ENCODE data around the gene MST1R. TPM values are rescaled to one million over a fixed set of nuclear protein-coding genes. Genes with fewer than 3 reads are reported as not detected.

MST1R gene
- total RNA-seq, 1 donor: 0.72 TPM

- Histone ChIP-seq H3K79me2 (ENCODE audit: insufficient read depth, low read length) (no peaks in the 10 kb centered on the region), H3K9me3 (ENCODE audit: low read depth, low read length) (no peaks in the 10 kb centered on the region), H3K4me1 (ENCODE audit: insufficient read depth, low read length) (peaks cover 4% of the 10 kb centered on the region), H3K36me3 (ENCODE audit: insufficient read depth, low read length) (peaks cover 3% of the 10 kb centered on the region), H4K20me1 (ENCODE audit: insufficient read depth, low read length) (peaks cover 6% of the 10 kb centered on the region), H3K27me3 (ENCODE audit: insufficient read depth, low read length) (no peaks in the 10 kb centered on the region), H3K4me3 (ENCODE audit: insufficient read depth, low read length) (no peak overlapping the region), H3K4me2 (ENCODE audit: insufficient read depth, low read length) (no peak overlapping the region), H3K27ac (ENCODE audit: low read depth, low read length) (no peak overlapping the region), H2AFZ (ENCODE audit: low read length) (no peak overlapping the region)
- peak; percentile 89 for DNase-seq (ENCODE audit: insufficient read length, low spot score, missing footprints)
- TF ChIP-seq CTCF (IDR thresholded peaks at IDR 0.05; ENCODE audit: extremely low read depth, low read depth, low read length): no peak
Observed at GRCh38 chr3:49916686-49917085, 13.0 kb upstream of the MST1R start.

- TF ChIP-seq CTCF (IDR thresholded peaks at IDR 0.05; ENCODE audit: extremely low read depth, low read depth, low read length): no peak
- Histone ChIP-seq H3K36me3 (ENCODE audit: insufficient read depth, low read length) (peaks cover 6% of the 10 kb centered on the region), H3K4me2 (ENCODE audit: insufficient read depth, low read length) (no peak overlapping the region), H4K20me1 (ENCODE audit: insufficient read depth, low read length) (peaks cover 6% of the 10 kb centered on the region), H3K27ac (ENCODE audit: low read depth, low read length) (no peak overlapping the region), H3K4me1 (ENCODE audit: insufficient read depth, low read length) (peaks cover 4% of the 10 kb centered on the region), H2AFZ (ENCODE audit: low read length) (no peak overlapping the region), H3K79me2 (ENCODE audit: insufficient read depth, low read length) (no peaks in the 10 kb centered on the region), H3K4me3 (ENCODE audit: insufficient read depth, low read length) (no peak overlapping the region), H3K27me3 (ENCODE audit: insufficient read depth, low read length) (no peaks in the 10 kb centered on the region), H3K9me3 (ENCODE audit: low read depth, low read length) (no peaks in the 10 kb centered on the region)
- no peak for DNase-seq (ENCODE audit: insufficient read length, low spot score, missing footprints)
Observed at GRCh38 chr3:49914906-49915305, 11.2 kb upstream of the MST1R start.

- Histone ChIP-seq H3K79me2 (ENCODE audit: insufficient read depth, low read length) (no peaks in the 10 kb centered on the region), H3K27me3 (ENCODE audit: insufficient read depth, low read length) (no peaks in the 10 kb centered on the region), H2AFZ (ENCODE audit: low read length) (no peak overlapping the region), H3K4me2 (ENCODE audit: insufficient read depth, low read length) (no peak overlapping the region), H4K20me1 (ENCODE audit: insufficient read depth, low read length) (peaks cover 6% of the 10 kb centered on the region), H3K36me3 (ENCODE audit: insufficient read depth, low read length) (peaks cover 6% of the 10 kb centered on the region), H3K4me3 (ENCODE audit: insufficient read depth, low read length) (no peak overlapping the region), H3K9me3 (ENCODE audit: low read depth, low read length) (no peaks in the 10 kb centered on the region), H3K27ac (ENCODE audit: low read depth, low read length) (no peak overlapping the region), H3K4me1 (ENCODE audit: insufficient read depth, low read length) (peaks cover 4% of the 10 kb centered on the region)
- TF ChIP-seq CTCF (IDR thresholded peaks at IDR 0.05; ENCODE audit: extremely low read depth, low read depth, low read length): no peak
- peak; percentile 70 for DNase-seq (ENCODE audit: insufficient read length, low spot score, missing footprints)
Observed at GRCh38 chr3:49912881-49913281, 9.2 kb upstream of the MST1R start.

- H3K4me3 ChIP-seq (ENCODE audit: insufficient read depth, low read length): no peak overlapping the region
- no peaks in the 10 kb centered on the region for H3K79me2 ChIP-seq (ENCODE audit: insufficient read depth, low read length)
- H3K4me1 ChIP-seq (ENCODE audit: insufficient read depth, low read length): no peaks in the 10 kb centered on the region
- peaks cover 6% of the 10 kb centered on the region for H3K36me3 ChIP-seq (ENCODE audit: insufficient read depth, low read length)
- H3K27me3 ChIP-seq (ENCODE audit: insufficient read depth, low read length): no peaks in the 10 kb centered on the region
- H3K27ac ChIP-seq (ENCODE audit: low read depth, low read length): no peak overlapping the region
- H3K9me3 ChIP-seq (ENCODE audit: low read depth, low read length): no peaks in the 10 kb centered on the region
- H2AFZ ChIP-seq (ENCODE audit: low read length): no peak overlapping the region
- TF ChIP-seq CTCF (IDR thresholded peaks at IDR 0.05; ENCODE audit: extremely low read depth, low read depth, low read length): no peak
- peaks cover 6% of the 10 kb centered on the region for H4K20me1 ChIP-seq (ENCODE audit: insufficient read depth, low read length)
- no peak overlapping the region for H3K4me2 ChIP-seq (ENCODE audit: insufficient read depth, low read length)
- no peak for DNase-seq (ENCODE audit: insufficient read length, low spot score, missing footprints)
Observed at GRCh38 chr3:49911611-49912010, 7.9 kb upstream of the MST1R start.

Data from osteoblast (primary cell).